SJCRH30 (cell line): ENCODE results near the gene PWWP2B. TPM values are rescaled to one million over a fixed set of nuclear protein-coding genes. Genes with fewer than 3 reads are reported as not detected.
"Not testable (repeated sequence)": the region's sequence is repeated elsewhere in the genome, so short reads cannot be mapped to it uniquely, and the experiment has no call there.

ENCODE experiments used
- DNase-seq, 2 experiments: peaks; one replicate each; pipeline ENCODE4 v3.0.0-alpha.2; 2015 to 2020
- H3K27ac ChIP-seq: fragments of 250-450 bp; sonication (Bioruptor Pico); 2 replicates; pipeline ENCODE4 v1.5.1; 2020; ENCODE audit warnings: mild to moderate bottlenecking, moderate library complexity
- H3K27me3 ChIP-seq: fragments of 250-450 bp; sonication (Bioruptor Pico); 2 replicates; pipeline ENCODE4 v1.5.1; 2020; ENCODE audit warnings: mild to moderate bottlenecking, moderate library complexity
- H3K36me3 ChIP-seq: fragments of 250-450 bp; sonication (Bioruptor Pico); 2 replicates; pipeline ENCODE4 v1.5.1; 2020; ENCODE audit warnings: mild to moderate bottlenecking, moderate library complexity
- H3K4me1 ChIP-seq: fragments of 250-450 bp; sonication (Bioruptor Pico); 2 replicates; pipeline ENCODE4 v1.5.1; 2020; ENCODE audit warnings: mild to moderate bottlenecking, moderate library complexity
- H3K4me3 ChIP-seq: fragments of 250-450 bp; sonication (Bioruptor Pico); 2 replicates; pipeline ENCODE4 v1.5.1; 2020; ENCODE audit warnings: mild to moderate bottlenecking, moderate library complexity
- H3K9me3 ChIP-seq: fragments of 250-450 bp; sonication (Bioruptor Pico); replicated peaks from 2 replicates; pipeline ENCODE4 v1.5.1; 2020; ENCODE audit warnings: mild to moderate bottlenecking, moderate library complexity
- total RNA-seq: library from RNA; depleted of rRNA; stranded (reverse); fragments of >200 nt; shearing (Covaris generic); gene quantifications from 2 replicates; pipeline ENCODE4 v1.2.3, GENCODE V29; 2014

Gene PWWP2B
- total RNA-seq, 1 experiment from 2014 or later = 0.57 TPM

DNA sequence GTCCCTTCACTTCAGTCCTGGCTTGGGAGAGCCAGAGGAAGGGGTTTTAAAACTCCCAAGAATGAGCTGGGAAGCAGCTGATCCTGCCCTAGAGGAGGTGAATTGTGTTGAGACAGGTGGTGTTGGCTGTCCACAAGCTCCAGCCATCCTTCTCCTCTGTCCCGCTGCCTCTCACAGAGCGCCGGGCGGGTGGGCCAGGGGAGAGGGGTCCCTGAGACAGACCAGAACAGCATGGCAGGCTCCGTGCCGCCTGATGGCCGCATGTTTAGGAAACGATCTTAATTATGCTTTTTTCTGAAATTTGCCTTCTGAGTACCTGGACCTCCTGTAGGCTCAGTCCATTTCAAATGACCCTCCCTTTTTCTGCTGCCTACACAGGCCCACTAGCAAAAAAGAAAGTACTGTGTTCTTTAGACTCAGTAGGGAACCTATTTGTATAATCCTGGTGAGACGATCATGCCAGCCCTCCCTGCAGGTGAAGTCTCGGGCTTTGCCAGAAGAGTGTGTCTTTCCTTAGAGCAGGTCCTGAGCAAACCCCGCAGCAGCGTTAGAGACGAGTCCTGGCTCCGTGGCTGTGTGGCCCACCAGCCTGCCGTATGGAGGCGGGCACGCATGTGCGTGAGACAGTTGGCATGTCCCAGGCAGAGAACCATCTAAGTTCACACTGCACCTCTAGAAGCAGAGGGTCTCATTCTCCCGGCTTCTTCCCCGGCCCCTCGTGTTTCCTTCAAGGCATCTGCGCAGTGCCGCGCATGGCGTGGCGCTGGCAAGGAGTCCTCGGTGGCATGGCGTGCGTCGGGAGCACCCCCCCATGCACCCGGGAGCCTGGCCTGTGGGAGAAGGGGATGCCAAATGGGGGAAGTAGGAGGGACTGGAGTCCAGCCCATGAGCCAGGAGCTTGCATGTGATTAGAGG is 26.3 kb upstream of the PWWP2B start:
- H3K36me3 ChIP-seq = no peaks in the 10 kb centered on the region
- no peak for DNase-seq
- no peaks in the 10 kb centered on the region for H3K27me3 ChIP-seq

DNA sequence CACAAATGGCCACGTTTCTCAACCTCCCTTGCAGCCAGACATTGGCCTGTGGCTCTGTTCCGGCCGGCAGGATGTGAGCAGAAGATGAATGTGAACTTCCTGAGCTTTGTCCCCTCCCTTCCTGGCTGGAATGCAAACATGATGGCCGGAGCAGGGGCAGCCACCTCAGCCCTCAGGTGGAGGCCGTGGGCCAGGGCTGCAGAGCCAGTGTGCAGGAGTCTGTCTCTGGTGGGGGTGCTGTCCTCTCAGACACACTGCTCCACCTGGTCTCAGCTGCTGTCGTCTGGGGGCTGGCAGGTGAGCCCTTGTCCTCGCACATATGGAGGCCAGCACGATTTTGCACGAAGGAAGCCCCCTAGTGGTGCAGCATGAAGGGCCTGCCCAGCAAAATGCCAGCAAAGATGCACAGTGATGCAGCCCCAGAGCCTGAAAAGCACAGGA is 25.3 kb upstream of the PWWP2B start:
- DNase-seq = no peak
- no peak overlapping the region for H3K4me3 ChIP-seq
- H3K27me3 ChIP-seq = no peaks in the 10 kb centered on the region
- H3K36me3 ChIP-seq = no peaks in the 10 kb centered on the region
- H3K9me3 ChIP-seq = no peaks in the 10 kb centered on the region
- no peaks in the 10 kb centered on the region for H3K4me1 ChIP-seq
- H3K27ac ChIP-seq = no peak overlapping the region

More for the DNA sequence above, 26.3 kb upstream of the PWWP2B start:
- H3K4me1 ChIP-seq = no peaks in the 10 kb centered on the region
- no peak overlapping the region for H3K4me3 ChIP-seq
- no peak overlapping the region for H3K27ac ChIP-seq
- no peaks in the 10 kb centered on the region for H3K9me3 ChIP-seq

DNA sequence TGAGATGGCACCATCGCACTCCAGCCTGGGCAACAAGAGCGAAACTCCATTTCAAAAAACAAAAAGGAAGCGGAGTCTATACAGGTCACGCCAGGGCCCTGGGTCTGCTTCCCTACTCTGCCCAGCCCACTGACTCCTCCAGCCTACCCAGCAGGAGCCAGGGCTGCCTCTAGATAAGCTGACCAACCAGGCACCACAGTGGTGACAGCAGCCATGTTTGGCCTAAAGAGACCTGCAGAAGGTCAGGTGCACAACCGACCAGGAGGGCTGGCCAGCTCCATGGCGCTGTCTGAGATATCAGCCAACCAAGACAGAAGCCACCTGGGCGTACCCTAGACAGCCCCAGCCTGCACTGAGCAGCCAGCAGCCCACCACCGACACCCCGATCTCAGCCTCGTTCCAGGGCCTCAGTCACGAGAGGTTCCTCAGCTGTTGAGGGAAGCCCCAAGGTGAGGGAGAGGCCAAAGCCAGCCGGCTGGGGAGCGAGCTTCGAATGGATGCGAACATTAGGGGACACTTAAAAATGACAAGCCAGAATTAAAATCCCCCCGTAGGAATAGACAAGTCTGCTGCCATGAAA is 24.4 kb upstream of the PWWP2B start:
- H3K27me3 ChIP-seq = no peaks in the 10 kb centered on the region
- no peaks in the 10 kb centered on the region for H3K4me1 ChIP-seq
- DNase-seq = no peak
- no peak overlapping the region for H3K4me3 ChIP-seq
- H3K36me3 ChIP-seq = no peaks in the 10 kb centered on the region
- no peaks in the 10 kb centered on the region for H3K9me3 ChIP-seq
- no peak overlapping the region for H3K27ac ChIP-seq

DNA sequence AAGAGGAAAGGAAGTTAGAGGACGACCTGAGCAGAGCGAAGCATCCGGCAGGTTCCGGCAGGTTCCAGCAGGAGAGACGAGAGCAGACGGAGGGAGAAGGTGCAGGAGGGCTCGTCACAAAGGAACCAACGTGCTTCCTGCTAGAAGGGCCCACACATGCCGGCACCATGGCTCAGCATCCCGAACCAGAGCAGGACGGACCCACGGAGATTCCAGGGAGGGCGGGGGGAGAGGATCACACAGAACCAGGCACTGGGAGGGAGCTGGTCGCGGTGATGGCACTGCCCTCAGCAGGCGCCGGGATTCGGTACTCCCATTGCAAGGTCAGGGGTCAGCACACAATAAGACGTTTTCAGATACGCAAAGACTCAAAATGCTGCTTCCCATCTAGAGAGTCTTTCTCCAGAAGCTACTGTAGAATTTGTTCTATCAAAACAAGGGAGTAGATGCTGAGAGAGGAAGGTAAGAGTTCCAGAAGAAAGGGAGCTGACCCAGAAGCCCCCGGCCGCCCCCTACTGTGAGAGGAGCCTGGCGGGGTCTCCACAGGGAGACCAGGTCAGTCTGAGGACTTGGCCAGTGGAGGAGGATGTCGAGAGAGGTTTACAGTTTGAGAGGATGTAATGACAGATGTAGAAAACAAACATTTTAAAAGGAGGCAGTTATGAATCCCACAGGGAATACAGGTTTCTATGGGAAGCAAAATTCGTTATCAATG is 23.6 kb upstream of the PWWP2B start:
- Histone ChIP-seq H3K4me1 (no peaks in the 10 kb centered on the region), H3K9me3 (no peaks in the 10 kb centered on the region), H3K36me3 (no peaks in the 10 kb centered on the region), H3K4me3 (no peak overlapping the region), H3K27ac (no peak overlapping the region), H3K27me3 (no peaks in the 10 kb centered on the region)
- no peak for DNase-seq

- H3K27me3 ChIP-seq = no peaks in the 10 kb centered on the region
- no peaks in the 10 kb centered on the region for H3K36me3 ChIP-seq
- DNase-seq = no peak
- no peak overlapping the region for H3K4me3 ChIP-seq
- no peaks in the 10 kb centered on the region for H3K4me1 ChIP-seq
- H3K27ac ChIP-seq = no peak overlapping the region
- no peaks in the 10 kb centered on the region for H3K9me3 ChIP-seq
These were observed 22.8 kb upstream of the PWWP2B start for GRCh38 chr10:132374176-132374575.

DNA sequence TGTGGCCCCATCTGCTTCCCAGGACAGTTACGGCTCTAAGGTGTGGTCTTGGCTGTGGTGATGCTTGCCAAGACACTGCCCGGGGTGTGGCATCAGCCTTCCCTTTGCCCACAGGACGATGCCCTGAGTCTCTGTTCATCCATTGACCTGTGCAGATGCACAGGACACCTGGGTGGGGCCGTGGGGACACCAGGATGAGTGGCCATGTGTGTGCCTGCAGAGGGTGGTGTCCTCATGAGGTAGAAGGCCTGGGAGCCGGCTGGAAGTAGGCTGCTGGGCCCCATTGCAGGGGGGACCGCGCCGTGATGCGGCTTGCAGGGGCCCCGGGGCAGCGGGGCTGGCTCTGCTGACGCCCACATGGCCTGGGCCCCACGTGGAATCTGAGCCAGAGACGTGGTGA is 22.4 kb upstream of the PWWP2B start:
- no peaks in the 10 kb centered on the region for H3K4me1 ChIP-seq
- no peak for DNase-seq
- H3K27me3 ChIP-seq = no peaks in the 10 kb centered on the region
- H3K36me3 ChIP-seq = no peaks in the 10 kb centered on the region
- H3K27ac ChIP-seq = no peak overlapping the region
- no peaks in the 10 kb centered on the region for H3K9me3 ChIP-seq
- no peak overlapping the region for H3K4me3 ChIP-seq

GRCh38 chr10:132375116-132375794 is 21.7 kb upstream of the PWWP2B start:
- no peak overlapping the region for H3K27ac ChIP-seq
- no peaks in the 10 kb centered on the region for H3K27me3 ChIP-seq
- no peak for DNase-seq

GRCh38 chr10:132375795-132376297 is 21.2 kb upstream of the PWWP2B start:
- no peaks in the 10 kb centered on the region for H3K4me1 ChIP-seq
- no peaks in the 10 kb centered on the region for H3K36me3 ChIP-seq
- no peak overlapping the region for H3K4me3 ChIP-seq
- no peak overlapping the region for H3K27ac ChIP-seq
- H3K27me3 ChIP-seq = no peaks in the 10 kb centered on the region
- no peak for DNase-seq
- no peaks in the 10 kb centered on the region for H3K9me3 ChIP-seq

More at GRCh38 chr10:132375116-132375794, 21.7 kb upstream of the PWWP2B start:
- no peaks in the 10 kb centered on the region for H3K4me1 ChIP-seq
- H3K9me3 ChIP-seq = no peaks in the 10 kb centered on the region
- no peak overlapping the region for H3K4me3 ChIP-seq
- H3K36me3 ChIP-seq = no peaks in the 10 kb centered on the region

DNA sequence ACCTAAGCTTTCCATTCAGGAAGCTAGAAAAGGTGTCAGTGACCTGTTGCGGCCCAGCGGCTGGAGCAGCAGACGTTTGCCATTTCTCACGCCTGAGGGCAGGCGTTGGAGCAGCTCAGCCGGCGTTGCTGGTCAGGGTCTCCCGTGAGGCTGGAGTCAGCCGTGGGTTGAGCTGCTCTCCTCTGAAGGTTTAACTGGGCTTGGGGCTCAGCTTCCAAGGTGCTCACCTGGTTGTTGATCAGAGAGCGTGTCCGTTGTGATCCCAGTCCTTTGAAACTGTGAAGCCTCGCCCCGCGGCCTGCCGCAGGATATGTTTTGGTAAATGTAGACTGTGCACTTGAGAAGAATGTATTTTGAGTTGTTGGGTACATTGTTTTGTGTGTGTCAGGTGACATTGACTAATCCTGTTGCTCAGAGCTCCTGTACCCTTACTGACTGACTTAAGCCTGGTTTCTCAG is 20.6 kb upstream of the PWWP2B start:
- Histone ChIP-seq H3K36me3 (no peaks in the 10 kb centered on the region), H3K4me1 (no peaks in the 10 kb centered on the region), H3K9me3 (no peaks in the 10 kb centered on the region), H3K4me3 (no peak overlapping the region), H3K27me3 (no peaks in the 10 kb centered on the region), H3K27ac (no peak overlapping the region)
- no peak for DNase-seq

DNA sequence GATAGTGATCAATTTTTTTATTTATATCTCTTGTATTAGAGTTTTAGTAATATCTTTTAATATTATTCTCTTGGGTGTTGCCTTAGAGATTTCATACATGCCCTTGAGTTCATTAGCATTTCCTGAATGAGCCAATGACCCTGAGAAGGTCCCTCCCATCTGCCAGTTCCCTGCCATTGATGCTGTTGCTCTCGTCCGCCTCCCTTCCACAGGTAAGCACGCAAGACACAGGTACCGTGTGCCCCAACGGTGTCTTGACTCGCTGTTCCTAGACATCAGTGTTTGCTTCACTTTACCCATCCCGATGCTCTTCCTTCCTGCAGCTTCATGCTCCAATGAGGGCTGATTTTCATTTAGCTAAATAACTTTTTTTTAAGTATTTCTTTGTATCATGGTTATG is 19.7 kb upstream of the PWWP2B start:
- Histone ChIP-seq H3K4me3 (no peak overlapping the region), H3K27me3 (no peaks in the 10 kb centered on the region), H3K4me1 (no peaks in the 10 kb centered on the region), H3K9me3 (no peaks in the 10 kb centered on the region), H3K27ac (no peak overlapping the region), H3K36me3 (no peaks in the 10 kb centered on the region)
- DNase-seq = no peak

- H3K27ac ChIP-seq, DNase-seq, H3K36me3 ChIP-seq: not testable (repeated sequence)
These were observed 18.0 kb upstream of the PWWP2B start for GRCh38 chr10:132379026-132379425.

DNA sequence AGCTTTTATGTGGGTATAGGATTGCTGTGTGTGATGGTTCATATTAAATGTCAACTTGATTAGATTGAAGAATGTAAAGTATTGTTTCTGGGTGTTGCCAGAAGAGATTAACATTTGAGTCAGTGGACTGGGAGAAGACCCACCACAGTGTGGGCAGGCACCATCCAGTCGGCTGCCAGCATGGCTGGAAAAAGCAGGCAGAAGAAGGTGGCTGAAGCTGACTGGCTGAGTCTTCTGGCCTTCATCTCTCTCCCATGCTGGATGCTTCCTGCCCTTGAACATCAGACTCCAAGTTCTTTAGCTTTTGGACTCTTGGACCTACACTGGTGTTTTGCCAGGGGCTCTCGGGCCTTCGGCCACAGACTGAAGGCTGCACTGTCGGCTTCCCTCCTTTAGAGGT is 16.0 kb upstream of the PWWP2B start:
- H3K36me3 ChIP-seq, H3K9me3 ChIP-seq, H3K27me3 ChIP-seq, H3K4me1 ChIP-seq, DNase-seq, H3K27ac ChIP-seq, H3K4me3 ChIP-seq: not testable (repeated sequence)

More at GRCh38 chr10:132379026-132379425, 18.0 kb upstream of the PWWP2B start:
- not testable (repeated sequence) for H3K27me3 ChIP-seq, H3K9me3 ChIP-seq, H3K4me1 ChIP-seq, H3K4me3 ChIP-seq

- H3K27me3 ChIP-seq = no peaks in the 10 kb centered on the region
- H3K27ac ChIP-seq = no peak overlapping the region
- no peak overlapping the region for H3K4me3 ChIP-seq
- no peak for DNase-seq
- H3K36me3 ChIP-seq = no peaks in the 10 kb centered on the region
- no peaks in the 10 kb centered on the region for H3K4me1 ChIP-seq
- no peaks in the 10 kb centered on the region for H3K9me3 ChIP-seq
These were observed 15.3 kb upstream of the PWWP2B start for GRCh38 chr10:132381741-132382140.

DNA sequence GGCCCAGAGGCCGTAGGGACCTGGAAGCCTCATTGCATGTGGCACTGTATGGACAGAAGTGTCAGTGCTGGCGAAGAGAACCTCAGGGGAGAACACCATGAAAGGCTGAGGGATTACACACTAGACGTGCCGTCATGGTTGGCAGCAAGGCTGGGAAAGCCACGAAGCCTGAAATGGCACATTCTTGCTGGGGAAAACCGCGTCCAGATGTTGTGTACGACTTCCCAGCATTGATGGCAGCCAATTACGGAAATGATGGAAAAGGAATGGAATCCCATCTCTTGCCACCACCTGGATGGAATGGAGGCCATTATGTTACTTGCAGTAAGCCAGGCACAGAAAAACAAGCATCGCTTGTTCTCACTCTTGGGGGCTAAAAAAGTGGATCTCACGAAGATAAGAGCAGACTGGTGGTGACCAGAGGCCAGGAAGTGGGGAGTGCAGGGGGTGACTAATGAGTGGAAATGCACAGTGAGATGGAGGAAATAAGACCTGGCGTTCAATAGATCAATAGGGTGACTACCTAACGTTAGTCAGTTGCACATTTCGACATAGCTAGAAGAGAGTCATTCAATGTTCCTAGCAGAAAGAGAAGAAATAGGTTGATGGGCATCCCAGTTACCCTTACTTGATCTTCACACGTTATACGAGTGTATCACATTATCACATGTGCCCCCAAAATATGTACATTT is 14.6 kb upstream of the PWWP2B start:
- Histone ChIP-seq H3K4me1 (no peaks in the 10 kb centered on the region), H3K9me3 (no peaks in the 10 kb centered on the region), H3K36me3 (no peaks in the 10 kb centered on the region), H3K4me3 (no peak overlapping the region), H3K27me3 (no peaks in the 10 kb centered on the region), H3K27ac (no peak overlapping the region)
- no peak for DNase-seq
